Progenitor cell of endocrine pancreas (in vitro differentiated cells): ENCODE data around the gene ARHGAP8. TPM values are rescaled to one million over a fixed set of nuclear protein-coding genes. Genes with fewer than 3 reads are reported as not detected.
A peak's percentile ranks its signal among the peaks of the same experiment; 100 is the strongest.
"Not testable (repeated sequence)": the region's sequence is repeated elsewhere in the genome, so short reads cannot be mapped to it uniquely, and the experiment has no call there.

Experiments
- DNase-seq: peaks from one replicate; pipeline ENCODE4 v3.0.0; 2021; ENCODE audit warnings: low spot score; ENCODE audit not compliant: unreplicated experiment
- H3K27ac Mint-ChIP-seq: 2 replicates; pipeline ENCODE4 v1.8.0; 2021; ENCODE audit warnings: mild to moderate bottlenecking, moderate library complexity, mixed read lengths
- H3K27me3 Mint-ChIP-seq: 2 replicates; pipeline ENCODE4 v1.8.0; 2021; ENCODE audit warnings: mixed read lengths
- H3K36me3 Mint-ChIP-seq: 2 replicates; pipeline ENCODE4 v1.8.0; 2022; ENCODE audit warnings: mixed read lengths; ENCODE audit not compliant: insufficient read depth
- H3K4me1 Mint-ChIP-seq: 2 replicates; pipeline ENCODE4 v1.8.0; 2021; ENCODE audit warnings: low read depth, mixed read lengths
- H3K4me3 Mint-ChIP-seq: 2 replicates; pipeline ENCODE4 v1.8.0; 2021; ENCODE audit warnings: low read depth, mild to moderate bottlenecking, moderate library complexity, mixed read lengths
- H3K9me3 Mint-ChIP-seq: 2 replicates; pipeline ENCODE4 v1.8.0; 2021; ENCODE audit warnings: low read depth, mixed read lengths
- CTCF ChIP-seq: fragments of 200-600 bp; sonication (generic); IDR thresholded peaks from one replicate; pipeline ENCODE4 v1.5.0; 2021; ENCODE audit warnings: antibody characterized with exemption, mild to moderate bottlenecking; ENCODE audit not compliant: unreplicated experiment
- total RNA-seq: library from RNA; stranded (reverse); gene quantifications from 2 replicates; pipeline ENCODE4 v1.2.1, GENCODE V29; 2021

The ARHGAP8 gene
- total RNA-seq, 1 donor from 2014 or later, result 100 TPM

GRCh38 chr22:44740307-44740706, 12.1 kb upstream of the ARHGAP8 start:
- Mint-ChIP-seq H3K4me3 (no peak overlapping the region), H3K4me1 (peaks cover 30% of the 10 kb centered on the region), H3K27me3 (no peaks in the 10 kb centered on the region), H3K9me3 (no peaks in the 10 kb centered on the region), H3K36me3 (no peaks in the 10 kb centered on the region), H3K27ac (no peak overlapping the region)
- DNase-seq, result no peak
- TF ChIP-seq CTCF, result no peak

- Mint-ChIP-seq H3K4me1 (peaks cover 42% of the 10 kb centered on the region), H3K9me3 (no peaks in the 10 kb centered on the region), H3K4me3 (no peak overlapping the region), H3K36me3 (no peaks in the 10 kb centered on the region), H3K27ac (peak overlapping the region; percentile 76), H3K27me3 (no peaks in the 10 kb centered on the region)
- no peak for DNase-seq
- no peak for TF ChIP-seq CTCF
Measured at GRCh38 chr22:44741929-44742328, 10.4 kb upstream of the ARHGAP8 start.

GRCh38 chr22:44743247-44743646, 9.1 kb upstream of the ARHGAP8 start:
- DNase-seq, result no peak
- Mint-ChIP-seq H3K36me3 (no peaks in the 10 kb centered on the region), H3K27ac (peak overlapping the region; percentile 81), H3K4me3 (no peak overlapping the region), H3K9me3 (no peaks in the 10 kb centered on the region), H3K4me1 (peaks cover 37% of the 10 kb centered on the region), H3K27me3 (no peaks in the 10 kb centered on the region)
- no peak for TF ChIP-seq CTCF

GRCh38 chr22:44743804-44744211, 8.6 kb upstream of the ARHGAP8 start:
- Mint-ChIP-seq H3K4me3 (no peak overlapping the region), H3K4me1 (peaks cover 35% of the 10 kb centered on the region), H3K9me3 (no peaks in the 10 kb centered on the region), H3K27ac (peak overlapping the region; percentile 57), H3K36me3 (no peaks in the 10 kb centered on the region), H3K27me3 (no peaks in the 10 kb centered on the region)
- no peak for DNase-seq
- no peak for TF ChIP-seq CTCF

- H3K4me1 Mint-ChIP-seq, result peaks cover 29% of the 10 kb centered on the region
- H3K9me3 Mint-ChIP-seq, result no peaks in the 10 kb centered on the region
- no peak overlapping the region for H3K4me3 Mint-ChIP-seq
- peak overlapping the region; percentile 86 for H3K27ac Mint-ChIP-seq
- TF ChIP-seq CTCF, result no peak
- no peaks in the 10 kb centered on the region for H3K27me3 Mint-ChIP-seq
- no peak for DNase-seq
- no peaks in the 10 kb centered on the region for H3K36me3 Mint-ChIP-seq
Measured at GRCh38 chr22:44745853-44746789, 6.3 kb upstream of the ARHGAP8 start.

GRCh38 chr22:44747784-44748127, 4.6 kb upstream of the ARHGAP8 start:
- not testable (repeated sequence) for H3K9me3 Mint-ChIP-seq, H3K36me3 Mint-ChIP-seq, H3K27ac Mint-ChIP-seq, H3K27me3 Mint-ChIP-seq, DNase-seq, H3K4me3 Mint-ChIP-seq
- H3K4me1 Mint-ChIP-seq, result peaks cover 27% of the 10 kb centered on the region
